Fibroblast of mammary gland (primary cell): ENCODE results near the gene ESRRA.
A peak's percentile ranks its signal among the peaks of the same experiment; 100 is the strongest.

Source experiments
- DNase-seq: peaks from one replicate; pipeline ENCODE4 v3.0.0-alpha.2; 2010; ENCODE audit warnings: low read depth
- H3K4me3 ChIP-seq: 2 replicates; pipeline ENCODE4 v1.5.1; 2011; ENCODE audit warnings: low read depth, mild to moderate bottlenecking, low read length, moderate library complexity; ENCODE audit not compliant: control insufficient read depth
- CTCF ChIP-seq: conservative IDR thresholded peaks from 2 replicates; pipeline ENCODE4 v1.5.1; 2011; ENCODE audit warnings: low read depth, low read length, inconsistent platforms; ENCODE audit not compliant: control insufficient read depth, insufficient read depth

Gene ESRRA

GRCh38 chr11:64305075-64305690 is at the start of gene ESRRA:
Gene ESRRA, plus strand, starts transcription at chr11:64305524. Its CDS starts 1,656 bp downstream, at chr11:64307180.
- DNase-seq = peak; percentile 95
- peak within 1 kb of the TSS; percentile 68 for H3K4me3 ChIP-seq
- no peak for TF ChIP-seq CTCF

- no peak overlapping the region for H3K4me3 ChIP-seq
- TF ChIP-seq CTCF = no peak
Observed at GRCh38 chr11:64256300-64256699, 49.0 kb upstream of the ESRRA start.

GRCh38 chr11:64258356-64258755 is 47.0 kb upstream of the ESRRA start:
- DNase-seq = no peak
- no peak overlapping the region for H3K4me3 ChIP-seq
- no peak for TF ChIP-seq CTCF

More at GRCh38 chr11:64256300-64256699, 49.0 kb upstream of the ESRRA start:
- no peak for DNase-seq

- DNase-seq = no peak
- no peak overlapping the region for H3K4me3 ChIP-seq
- no peak for TF ChIP-seq CTCF
Observed at GRCh38 chr11:64258946-64259532, 46.3 kb upstream of the ESRRA start.

GRCh38 chr11:64259533-64260067 is 45.7 kb upstream of the ESRRA start:
- no peak for TF ChIP-seq CTCF
- DNase-seq = no peak
- no peak overlapping the region for H3K4me3 ChIP-seq

GRCh38 chr11:64260147-64260708 is 45.1 kb upstream of the ESRRA start:
- DNase-seq = no peak
- H3K4me3 ChIP-seq = no peak overlapping the region
- TF ChIP-seq CTCF = no peak
